ENCODE results near the gene IER5L.

Gene IER5L

GRCh38 chr9:129182122-129182521 is 4.1 kb upstream of the IER5L start:
- DNase-seq (ENCODE audit: low spot score) = no peak
- FAIRE-seq = no peak

DNA sequence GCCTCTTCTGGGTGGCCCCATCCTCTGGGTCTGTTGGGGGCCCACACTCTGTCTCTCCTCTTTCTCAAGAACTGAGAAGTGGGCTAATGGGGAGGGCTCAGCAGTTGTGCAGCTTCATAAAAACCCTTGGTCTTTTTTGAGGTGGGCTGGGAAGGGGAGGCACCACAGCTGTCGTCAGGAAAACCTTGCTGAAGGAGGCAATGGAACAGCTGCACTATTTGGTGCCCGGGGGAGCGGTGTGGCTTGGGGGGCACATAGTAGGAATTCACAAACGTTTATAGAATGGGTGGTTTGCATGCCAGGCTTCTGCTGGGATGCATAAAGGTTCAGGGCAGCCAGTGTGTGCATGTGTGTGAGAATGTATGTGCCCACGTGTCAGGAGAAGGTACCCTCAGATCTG is 3.2 kb upstream of the IER5L start:
- FAIRE-seq = no peak

GRCh38 chr9:129178568-129179382 is 714 bp upstream of the IER5L start:
- no peak for DNase-seq (ENCODE audit: low spot score)

More for the DNA sequence above, 3.2 kb upstream of the IER5L start:
- DNase-seq (ENCODE audit: low spot score) = no peak

GRCh38 chr9:129177443-129177790 is 644 bp downstream of the IER5L start:
- FAIRE-seq (no peak), DNase-seq (ENCODE audit: low spot score) (no peak)

More at GRCh38 chr9:129178568-129179382, 714 bp upstream of the IER5L start:
- FAIRE-seq = no peak

DNA sequence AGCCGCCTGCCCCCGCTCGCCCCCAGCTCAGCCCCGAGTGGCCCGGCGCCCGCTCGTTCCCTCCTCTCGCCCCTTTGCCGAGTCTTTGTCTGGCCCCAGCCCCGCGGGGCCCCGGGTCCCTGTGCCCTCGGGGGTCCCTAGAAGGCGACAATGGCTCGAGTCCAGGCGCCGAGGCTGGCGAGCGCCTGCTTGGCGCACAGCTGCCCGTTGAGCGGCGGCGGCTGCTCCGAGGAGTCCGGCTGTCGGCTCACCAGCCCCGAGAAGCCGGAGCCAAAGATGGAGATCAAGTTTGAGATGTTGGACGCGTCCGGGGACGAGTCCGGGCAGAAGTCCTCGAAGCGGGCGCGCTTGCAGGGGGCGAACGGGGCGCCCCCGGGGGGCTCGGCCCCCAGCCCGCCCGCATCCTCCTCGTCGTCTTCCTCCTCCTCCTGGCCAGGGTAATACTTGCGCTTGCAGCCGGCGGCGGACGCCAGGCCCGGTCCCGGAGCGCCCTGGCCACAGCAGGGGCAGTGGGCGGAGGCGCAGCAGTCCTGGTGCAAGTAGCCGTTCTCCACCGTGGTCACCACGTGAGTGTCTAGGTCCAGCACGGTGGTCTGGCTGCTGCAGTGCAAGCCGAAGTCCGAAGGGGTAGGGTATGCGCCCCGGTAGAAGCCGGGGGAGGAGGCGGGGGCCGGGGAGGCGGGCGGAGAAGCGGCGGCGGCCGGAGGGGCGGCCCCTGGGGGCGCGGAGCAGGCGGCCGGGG is 1.2 kb downstream of the IER5L start:
- FAIRE-seq (no peak), DNase-seq (ENCODE audit: low spot score) (no peak)

GRCh38 chr9:129175825-129176633 is 2.0 kb downstream of the IER5L start:
- FAIRE-seq = peak; percentile 79

DNA sequence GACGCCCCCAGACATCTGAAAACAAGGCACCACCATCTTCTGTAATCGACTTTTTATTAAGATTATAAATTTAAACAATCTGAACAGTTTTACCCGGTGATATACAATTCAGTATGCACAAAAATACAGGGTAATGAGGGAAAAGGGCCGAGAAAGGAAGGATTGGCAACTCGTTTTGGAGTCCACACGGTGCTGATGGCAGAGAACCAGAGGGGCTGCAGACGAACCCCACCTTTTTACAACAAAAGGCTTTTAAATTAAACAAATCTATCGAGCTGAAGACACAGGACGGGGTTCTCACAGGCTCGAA is 2.6 kb downstream of the IER5L start:
- no peak for FAIRE-seq
- DNase-seq (ENCODE audit: low spot score) = no peak

More at GRCh38 chr9:129175825-129176633, 2.0 kb downstream of the IER5L start:
- peak; percentile 86 for DNase-seq (ENCODE audit: low spot score)

DNA sequence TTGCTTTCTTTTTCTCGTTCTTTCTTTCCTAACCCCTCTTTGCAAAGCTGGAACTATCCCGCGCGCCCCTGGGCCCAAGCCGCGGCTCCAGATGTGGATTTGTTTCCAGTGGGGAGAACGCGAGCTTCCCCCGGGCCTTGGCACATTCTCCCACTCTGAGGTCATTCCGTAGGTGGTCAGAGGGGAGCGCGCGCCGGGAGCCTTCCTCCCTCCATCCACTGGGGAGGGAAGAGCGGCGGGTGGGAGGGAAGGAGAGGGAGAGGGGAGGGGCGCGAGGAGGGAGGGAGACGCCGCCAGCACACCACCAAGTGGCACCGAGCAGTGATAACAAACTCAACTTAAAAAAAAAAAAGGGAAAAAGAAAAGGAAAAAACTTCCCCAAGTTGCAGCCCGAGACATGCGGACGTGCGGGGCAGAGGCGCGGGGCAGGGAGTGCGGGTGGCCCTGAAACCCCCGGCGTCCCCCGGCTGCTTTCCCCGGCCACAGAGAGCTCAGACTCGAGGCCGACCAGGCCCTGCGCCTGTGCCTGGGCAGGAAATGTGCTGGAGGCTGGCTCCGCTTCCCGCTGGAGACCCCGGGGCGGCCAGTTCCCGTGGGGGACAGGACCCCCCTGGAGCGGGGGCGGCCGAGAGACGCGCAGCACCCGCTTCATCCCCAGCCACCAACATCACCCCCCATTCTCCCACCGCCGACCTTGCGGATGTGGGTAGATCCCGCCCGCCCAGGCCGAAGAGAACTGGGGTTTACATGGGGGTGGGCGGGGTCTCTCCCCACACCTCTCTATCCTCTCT is 3.1 kb downstream of the IER5L start:
- DNase-seq (ENCODE audit: low spot score) (peak; percentile 83), FAIRE-seq (peak; percentile 77)

GRCh38 chr9:129174102-129174723 is 3.8 kb downstream of the IER5L start:
- FAIRE-seq (no peak), DNase-seq (ENCODE audit: low spot score) (peak; percentile 77)

GRCh38 chr9:129173296-129174101 is 4.6 kb downstream of the IER5L start:
- DNase-seq (ENCODE audit: low spot score) = peak; percentile 11
- no peak for FAIRE-seq

DNA sequence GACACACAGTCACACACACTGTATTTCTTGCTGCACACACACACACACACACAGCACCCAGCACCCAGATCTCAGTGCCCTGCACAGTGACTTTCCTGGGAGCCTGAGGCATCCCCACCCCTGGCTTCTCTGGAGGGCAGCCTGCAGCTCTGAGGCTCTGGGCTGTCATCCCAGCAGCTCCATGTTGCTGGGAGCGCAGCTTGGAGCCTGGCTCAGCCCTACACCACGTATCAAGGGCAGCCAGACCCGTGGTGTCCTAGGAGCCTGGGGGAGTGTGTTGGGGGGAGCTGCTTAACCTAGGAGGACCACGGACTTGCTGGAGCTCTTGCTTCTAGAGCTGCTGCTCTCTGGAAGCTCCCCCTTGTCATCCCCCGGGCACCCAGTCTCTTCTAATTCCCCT is 5.2 kb downstream of the IER5L start:
- DNase-seq (ENCODE audit: low spot score) (no peak), FAIRE-seq (no peak)

DNA sequence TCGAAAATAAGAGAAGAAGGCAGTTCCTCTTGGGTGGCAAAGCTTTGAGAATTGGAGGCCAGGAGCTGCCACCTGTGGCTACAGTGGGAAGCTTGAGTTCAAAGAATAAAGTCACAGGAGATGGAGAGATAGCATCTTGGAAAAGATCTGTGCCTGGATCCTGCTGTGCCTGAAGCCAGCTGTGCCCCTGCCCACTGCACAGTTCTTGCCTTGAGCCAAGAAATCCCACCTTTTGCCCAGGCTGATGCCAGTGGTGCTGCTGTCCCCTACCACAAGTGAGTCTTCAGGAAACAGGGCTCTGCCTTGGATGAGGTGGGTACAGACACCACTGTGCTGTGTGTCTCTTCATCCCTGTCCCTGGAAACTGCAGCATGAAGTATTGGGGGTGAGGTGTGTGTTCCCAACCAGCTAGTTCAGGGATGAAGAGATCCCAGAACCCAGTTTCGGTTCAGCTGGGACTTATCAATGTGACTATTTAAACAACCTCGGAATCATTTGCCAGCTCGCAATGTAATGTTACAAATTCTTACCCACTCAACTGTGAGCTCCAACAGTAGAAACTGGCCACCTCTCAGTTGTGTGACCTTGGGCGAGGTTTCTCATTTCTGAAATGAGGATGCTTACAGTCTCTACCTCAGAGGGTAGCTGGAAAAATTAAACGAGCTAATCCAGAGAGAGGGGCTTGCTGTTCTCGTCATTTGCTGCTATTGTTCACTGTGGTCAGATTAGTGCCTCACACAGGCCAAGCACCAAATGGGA is 5.9 kb downstream of the IER5L start:
- FAIRE-seq = no peak
- DNase-seq (ENCODE audit: low spot score) = no peak

DNA sequence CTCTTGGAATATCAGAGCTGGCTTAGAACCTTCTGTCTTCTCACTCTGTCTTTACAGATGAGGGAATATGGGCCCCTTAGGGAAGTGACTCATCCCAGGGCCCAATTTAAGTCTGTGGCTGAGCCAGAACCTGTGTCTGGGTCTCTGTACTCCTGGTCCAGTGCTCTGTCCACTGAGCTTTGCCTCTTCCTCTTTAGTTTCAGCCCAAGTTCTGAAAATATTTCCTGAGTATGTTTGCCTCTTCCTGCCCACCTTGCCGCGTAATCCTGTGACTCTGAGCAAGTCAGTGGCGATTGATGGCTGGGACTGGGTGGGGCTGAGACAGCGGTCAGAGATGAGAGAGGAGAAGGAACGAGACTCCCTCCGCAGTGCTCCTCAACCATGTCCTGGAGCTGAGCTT is 7.8 kb downstream of the IER5L start:
- no peak for FAIRE-seq
- peak; percentile 60 for DNase-seq (ENCODE audit: low spot score)

GRCh38 chr9:129166623-129167557 is 11.2 kb downstream of the IER5L start:
- FAIRE-seq = no peak
- DNase-seq (ENCODE audit: low spot score) = peak; percentile 73

DNA sequence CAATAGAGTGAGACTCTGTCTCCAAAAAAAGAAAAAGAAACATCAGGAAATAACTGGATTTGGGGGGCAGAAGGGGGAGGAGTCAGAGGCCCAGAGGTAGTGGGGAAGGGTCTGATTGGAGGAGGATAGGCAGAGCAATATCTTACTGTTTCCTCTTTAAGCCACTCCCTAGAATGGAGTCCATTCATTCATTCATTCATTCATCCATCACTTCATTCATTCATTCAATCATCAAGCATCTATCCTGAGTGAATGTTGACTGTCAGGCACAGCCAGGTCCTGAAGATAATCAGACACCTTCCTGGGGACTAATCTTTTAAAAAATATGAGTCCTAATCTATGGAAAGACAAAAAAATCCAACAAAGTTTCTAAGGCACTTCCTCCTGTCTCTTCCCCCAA is 12.9 kb downstream of the IER5L start:
- DNase-seq (ENCODE audit: low spot score) (no peak), FAIRE-seq (no peak)

DNA sequence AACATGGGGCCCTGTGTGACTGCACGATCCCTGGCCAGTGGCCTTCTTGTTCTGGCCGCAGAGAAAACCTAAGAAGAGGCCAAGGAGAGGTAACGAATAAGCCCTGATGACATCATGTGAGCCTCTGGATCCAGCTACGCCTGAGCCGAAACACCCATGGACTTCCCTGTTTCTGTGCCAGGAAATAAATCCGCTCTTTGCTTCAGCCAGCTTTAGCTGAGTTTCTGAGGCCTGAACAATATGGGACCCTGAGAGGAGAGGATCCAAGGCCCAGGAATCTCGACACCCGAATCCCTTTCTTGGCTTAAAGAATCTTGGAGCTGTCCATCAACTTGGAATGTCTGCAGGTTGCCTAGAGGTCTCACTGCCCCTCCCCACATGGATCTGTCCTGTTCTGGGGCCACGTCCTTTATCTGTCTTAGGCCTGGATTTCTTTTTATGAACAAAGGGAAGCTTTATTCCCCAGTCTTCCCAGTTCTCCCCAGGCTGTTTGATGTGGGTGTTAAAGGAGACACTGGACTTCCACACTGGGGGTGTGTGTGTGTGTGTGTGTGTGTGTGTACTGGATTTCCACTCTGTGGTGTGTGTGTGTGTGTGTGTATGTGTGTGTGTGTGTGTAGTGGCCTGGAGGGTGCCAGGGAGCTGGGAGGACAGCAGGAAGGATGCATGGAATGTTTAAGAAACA is 13.7 kb downstream of the IER5L start:
- DNase-seq (ENCODE audit: low spot score) (no peak), FAIRE-seq (no peak)

- no peak for FAIRE-seq
- no peak for DNase-seq (ENCODE audit: low spot score)
Measured at GRCh38 chr9:129163753-129164152, 14.3 kb downstream of the IER5L start.
